GM21576 (cell line): ENCODE data around the gene CHRNA7.
"Not testable (repeated sequence)": the region's sequence is repeated elsewhere in the genome, so short reads cannot be mapped to it uniquely, and the experiment has no call there.

Experiments
- ATAC-seq: cut with Tn5 transposase; IDR thresholded peaks from one replicate; pipeline ENCODE4 v1.9.1; 2021; ENCODE audit warnings: mild to moderate bottlenecking, moderate library complexity; ENCODE audit not compliant: unreplicated experiment

CHRNA7 gene

DNA sequence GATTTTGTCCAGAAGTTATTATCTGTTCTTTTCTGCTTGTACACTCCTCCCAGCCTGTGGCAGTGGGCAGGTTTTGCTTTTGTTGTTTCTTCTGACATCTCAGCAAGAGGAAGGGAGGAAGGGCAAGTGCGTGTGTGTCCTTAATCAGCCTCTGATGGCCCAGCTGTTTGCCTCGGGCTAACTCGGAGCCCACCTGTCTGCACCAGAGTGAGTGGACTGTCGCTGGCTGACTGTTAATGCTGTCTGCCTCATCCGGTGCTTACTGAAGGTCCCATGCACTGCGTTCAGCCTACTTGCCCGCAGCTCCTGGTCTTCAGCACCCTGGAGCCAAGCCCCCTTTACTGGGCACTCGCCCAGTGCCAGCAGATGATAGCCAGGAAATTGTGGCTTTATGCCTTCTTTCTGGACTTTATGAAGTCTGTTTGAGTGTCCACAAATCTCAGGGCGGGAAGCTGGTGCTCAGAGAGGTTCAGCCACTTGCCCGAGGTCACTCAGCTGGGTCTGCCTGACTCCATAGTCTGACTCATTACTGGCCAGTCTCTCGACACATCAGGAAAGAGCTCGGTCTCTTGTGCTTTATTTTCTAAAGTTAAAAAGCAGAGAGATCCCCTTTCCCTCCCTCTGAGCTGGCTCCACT lies 89.5 kb downstream of the CHRNA7 start:
- no peak for ATAC-seq

DNA sequence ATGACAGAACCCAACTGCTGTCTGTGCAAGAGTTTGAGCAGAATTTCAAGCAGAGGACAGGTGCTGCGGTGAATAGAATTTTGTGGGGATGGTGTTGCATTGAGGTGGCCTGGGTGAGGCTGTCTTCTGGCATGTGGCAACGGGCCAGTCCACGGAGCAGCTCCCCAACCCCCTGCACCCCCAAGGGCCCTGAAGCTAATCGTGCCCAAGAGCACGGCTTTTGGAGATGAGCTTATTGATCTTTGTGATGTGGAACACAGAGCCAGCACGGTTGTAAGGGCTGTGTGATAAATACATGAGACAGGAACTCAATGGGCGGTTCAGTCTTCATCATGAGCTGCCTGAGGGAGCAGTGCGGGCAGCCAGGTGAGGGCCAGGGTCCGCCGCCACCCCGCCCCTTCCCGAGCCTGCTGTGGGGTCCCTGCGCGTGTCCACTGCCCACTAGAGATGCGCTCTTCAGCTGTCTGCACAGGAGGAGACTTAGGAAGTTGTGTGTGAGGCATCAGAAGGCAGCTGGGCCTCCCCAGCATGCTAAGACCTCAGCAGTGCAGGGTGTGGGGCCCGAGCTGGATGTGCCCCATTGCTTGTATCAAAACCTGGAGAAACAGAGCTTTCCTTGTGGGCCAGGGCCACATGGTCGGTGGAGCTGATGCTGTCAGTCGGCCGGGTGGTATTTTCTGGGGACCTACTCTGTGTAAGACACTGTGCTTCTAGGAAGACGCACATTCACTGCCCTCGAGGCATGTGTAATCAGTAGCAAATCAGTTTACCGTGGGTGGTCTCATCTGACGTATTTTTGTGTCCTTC lies 90.5 kb downstream of the CHRNA7 start:
- ATAC-seq, result no peak

- no peak for ATAC-seq
These were observed 91.0 kb downstream of the CHRNA7 start for GRCh38 chr15:32121384-32121695.

DNA sequence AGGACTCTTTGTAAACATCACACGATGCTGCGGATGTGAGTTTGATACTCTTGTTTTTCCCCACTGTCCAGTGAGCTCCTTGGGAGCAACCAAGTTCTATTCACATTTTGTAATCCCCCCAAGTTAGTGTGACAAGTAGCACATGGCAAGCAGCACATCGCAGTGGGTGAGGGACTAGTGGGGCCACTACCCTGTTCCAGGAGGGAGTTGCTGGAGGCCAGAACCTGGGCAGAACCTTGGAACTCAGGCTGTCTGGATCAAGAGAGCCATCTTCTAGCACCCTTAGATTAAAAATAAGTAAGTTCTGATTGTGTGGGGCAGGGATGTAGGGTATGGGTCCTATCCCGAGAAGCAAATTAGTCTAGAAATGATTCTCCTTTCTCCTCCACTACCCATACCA lies 91.7 kb downstream of the CHRNA7 start:
- no peak for ATAC-seq

DNA sequence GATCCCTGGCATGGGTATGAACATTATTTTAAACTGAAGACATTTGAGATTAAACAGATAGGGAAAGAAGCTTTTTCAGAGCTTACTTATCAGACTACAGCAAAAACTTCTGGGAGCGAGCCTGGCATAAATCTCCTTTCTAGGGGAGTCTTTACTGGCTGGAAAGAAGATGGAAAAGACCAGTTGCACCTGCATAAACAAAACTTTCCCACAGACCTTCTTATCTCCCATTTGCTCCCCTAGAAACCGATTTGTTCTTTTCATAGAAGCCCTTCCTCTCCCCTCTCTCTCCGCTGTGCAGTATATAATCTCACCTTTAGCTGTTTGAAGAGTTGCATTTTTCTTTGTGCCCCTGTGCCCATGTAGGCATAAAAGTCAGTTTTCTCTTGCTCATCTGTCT lies 93.2 kb downstream of the CHRNA7 start:
- ATAC-seq, result no peak

DNA sequence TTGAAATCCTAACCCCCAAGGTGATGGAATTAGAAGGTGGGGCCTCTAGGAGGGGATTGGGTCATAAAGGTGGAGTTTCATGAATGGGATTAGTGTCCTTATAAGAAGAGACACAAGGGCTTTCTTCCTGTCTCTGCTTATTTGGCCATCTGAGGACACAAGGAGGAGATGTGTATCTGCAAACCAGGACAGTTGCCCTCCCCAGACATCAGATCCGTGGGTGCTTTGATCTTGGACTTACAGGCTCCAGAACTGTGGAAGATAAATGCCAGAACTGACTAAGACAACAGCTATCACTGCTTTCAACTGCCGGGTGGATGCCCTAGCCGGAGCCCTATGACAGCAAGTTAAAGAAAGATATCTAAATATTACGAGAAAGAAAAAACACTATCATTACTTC lies 94.4 kb downstream of the CHRNA7 start:
- ATAC-seq, result no peak

DNA sequence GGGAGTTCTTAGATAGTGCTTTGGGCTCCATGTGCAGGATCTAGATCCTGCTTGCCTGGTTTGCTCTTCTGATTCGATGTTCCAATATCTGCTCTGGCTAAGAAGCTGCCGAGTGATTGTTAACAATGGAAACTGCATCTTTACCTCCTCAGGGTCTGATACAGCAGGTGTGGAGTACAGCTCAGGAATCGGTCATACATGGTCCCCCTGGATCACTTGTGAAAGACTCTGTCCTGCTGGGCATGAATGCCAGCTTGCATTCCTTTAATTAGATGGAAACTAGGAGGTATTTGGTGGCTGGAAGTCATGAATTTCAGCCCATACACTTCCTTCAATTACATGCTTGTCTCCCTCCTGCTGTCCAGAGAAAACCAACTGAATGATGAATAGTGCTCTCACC lies 95.3 kb downstream of the CHRNA7 start:
- ATAC-seq, result no peak

DNA sequence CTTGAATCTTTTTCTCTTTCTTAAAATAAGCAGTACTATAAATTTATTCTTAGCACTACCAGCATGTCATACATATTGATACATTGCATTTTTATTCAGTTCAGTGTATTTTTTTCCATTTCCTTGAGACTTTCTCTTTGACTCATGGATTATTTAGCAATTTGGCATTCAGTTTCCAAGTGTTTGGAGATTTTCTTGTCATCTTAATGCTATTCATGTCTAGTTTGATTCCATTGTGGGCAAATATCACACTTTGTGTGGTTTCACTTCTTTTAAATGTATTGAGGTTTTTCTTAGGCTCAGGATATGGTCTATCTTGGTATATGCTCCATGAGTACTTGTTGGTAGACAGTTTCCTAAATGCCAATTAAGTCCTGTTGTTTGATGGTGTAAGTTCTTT lies 99.5 kb downstream of the CHRNA7 start:
- no peak for ATAC-seq

DNA sequence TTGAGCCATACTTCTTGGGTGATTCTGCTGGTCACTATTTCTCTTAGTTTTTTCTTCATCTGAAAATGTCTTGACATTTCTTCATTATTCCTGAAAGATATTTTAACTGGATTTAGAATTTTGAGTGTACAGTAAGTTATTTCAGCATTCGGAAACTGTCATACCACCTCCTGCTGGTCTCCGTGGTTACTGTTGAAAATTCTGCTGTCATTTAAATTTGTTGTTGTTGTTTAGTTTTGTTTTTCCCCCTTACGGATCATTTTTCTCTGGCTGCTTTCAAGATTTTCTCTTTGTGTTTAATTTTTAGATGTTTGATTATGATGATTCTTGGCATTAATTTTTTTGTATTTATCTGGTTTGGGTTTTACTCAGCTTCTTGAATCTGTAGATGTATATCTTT lies 100.5 kb downstream of the CHRNA7 start:
- no peak for ATAC-seq

DNA sequence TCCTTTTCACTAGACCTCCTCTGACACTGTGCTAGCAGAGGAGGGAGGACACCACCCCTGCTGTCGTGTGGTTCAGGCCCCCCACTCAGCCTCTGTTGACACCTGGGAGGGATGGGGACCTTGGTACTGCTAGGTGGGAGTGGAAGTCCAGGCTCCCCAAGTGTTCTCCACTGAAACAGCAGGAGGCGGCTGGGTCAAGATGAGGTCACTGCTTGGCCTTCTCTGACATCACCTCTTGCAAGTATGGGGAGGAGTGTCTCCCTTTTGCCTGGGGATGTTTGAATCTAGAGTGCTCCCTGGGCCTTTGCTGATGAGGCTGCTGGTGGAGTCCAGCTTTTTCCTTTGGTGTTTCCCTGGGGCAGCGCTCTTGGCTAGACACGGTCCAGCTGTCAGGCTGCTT lies 101.5 kb downstream of the CHRNA7 start:
- ATAC-seq, result no peak

DNA sequence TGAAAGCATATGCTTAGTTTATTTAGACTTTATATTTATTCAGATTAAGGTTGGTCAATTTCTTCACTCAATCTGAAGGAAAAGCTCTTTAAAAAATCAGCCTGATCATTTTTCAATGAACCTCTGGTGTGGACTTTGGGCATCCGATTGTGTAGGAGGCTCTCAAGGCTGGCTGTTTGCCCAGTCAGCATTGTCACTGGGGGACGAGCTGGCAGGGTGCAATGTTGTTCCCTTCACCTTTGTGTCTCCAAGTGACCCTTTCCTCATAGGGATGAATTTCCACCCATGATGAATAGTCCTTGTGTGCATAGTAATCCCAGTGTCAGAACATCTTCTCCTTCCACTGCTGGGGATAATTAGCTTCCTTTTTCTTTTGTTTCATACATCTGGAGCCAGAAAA lies 102.5 kb downstream of the CHRNA7 start:
- ATAC-seq, result no peak

DNA sequence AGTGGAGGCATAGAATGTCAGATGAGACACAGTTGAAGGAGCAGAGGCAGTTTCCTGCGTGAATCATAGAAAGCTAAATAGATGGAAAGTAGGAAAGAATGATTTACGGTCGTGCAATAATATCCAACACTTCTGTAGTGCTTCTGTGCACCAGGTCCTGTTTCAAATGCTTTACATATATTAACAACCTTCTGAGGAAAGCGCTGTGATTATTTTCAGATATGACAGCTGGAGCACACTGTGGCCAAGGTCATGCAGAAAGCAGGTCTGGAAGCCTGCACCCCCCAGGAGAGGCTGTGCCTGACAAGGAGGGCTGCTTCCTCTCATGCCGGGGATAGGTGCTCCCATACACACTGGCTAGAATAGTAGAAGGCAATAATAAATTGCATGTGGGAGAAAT lies 104.5 kb downstream of the CHRNA7 start:
- ATAC-seq, result no peak

DNA sequence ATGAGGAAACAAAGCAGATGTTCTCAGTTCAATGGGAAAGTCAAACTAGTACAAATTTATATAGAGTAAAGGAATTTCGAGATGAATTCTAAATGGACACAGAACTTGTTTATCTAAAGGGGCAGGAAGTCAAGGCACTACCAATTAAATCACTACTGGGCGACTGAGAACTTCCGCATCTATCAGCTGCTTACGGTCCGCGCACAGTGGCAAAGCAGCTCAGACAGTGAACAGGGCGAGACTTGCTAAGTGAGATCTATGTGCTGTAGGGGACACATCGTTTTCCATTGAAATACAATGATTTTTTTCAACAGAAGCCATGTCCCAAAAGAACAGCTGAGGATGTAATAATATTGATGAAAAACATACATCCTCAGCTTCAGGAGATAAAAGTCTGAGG lies 105.0 kb downstream of the CHRNA7 start:
- ATAC-seq, result no peak

- not testable (repeated sequence) for ATAC-seq
These were observed 115.2 kb downstream of the CHRNA7 start for GRCh38 chr15:32145512-32145911.

DNA sequence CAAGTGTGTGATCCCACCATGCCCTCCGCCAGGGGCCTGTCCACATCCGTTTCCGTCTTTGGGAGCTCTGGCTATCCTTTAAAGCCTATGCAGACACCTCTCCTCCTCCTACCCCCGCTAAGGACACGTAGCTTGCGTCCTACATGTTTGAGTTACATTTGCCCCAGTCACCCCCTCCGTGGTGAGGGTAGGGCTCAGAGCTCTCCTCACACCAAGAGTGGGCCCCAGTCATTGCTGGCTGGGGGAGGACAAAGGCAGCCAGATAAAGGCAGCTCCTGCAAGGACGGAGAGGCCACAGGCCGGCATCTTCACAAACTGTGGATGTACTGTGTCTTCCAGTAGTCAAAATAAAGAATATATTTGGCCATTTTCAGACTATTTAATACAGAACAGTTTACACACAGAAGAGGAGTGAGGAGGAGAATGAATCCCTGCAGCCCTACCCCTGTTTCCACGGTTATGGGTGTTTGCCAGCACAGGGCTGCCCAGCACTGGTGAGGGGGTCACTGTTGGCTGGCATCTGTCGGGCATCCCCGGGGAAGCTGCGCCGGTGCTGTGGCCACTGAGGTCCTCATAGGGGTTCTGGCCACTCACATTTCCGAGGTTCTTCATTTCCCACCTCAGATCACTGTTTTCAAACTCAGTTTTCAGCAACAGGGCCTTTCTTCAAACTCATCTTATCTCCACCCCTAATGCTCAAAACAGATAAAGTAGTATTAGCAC lies 118.7 kb downstream of the CHRNA7 start:
- no peak for ATAC-seq

- no peak for ATAC-seq
These were observed 122.3 kb downstream of the CHRNA7 start for GRCh38 chr15:32152574-32152973.

DNA sequence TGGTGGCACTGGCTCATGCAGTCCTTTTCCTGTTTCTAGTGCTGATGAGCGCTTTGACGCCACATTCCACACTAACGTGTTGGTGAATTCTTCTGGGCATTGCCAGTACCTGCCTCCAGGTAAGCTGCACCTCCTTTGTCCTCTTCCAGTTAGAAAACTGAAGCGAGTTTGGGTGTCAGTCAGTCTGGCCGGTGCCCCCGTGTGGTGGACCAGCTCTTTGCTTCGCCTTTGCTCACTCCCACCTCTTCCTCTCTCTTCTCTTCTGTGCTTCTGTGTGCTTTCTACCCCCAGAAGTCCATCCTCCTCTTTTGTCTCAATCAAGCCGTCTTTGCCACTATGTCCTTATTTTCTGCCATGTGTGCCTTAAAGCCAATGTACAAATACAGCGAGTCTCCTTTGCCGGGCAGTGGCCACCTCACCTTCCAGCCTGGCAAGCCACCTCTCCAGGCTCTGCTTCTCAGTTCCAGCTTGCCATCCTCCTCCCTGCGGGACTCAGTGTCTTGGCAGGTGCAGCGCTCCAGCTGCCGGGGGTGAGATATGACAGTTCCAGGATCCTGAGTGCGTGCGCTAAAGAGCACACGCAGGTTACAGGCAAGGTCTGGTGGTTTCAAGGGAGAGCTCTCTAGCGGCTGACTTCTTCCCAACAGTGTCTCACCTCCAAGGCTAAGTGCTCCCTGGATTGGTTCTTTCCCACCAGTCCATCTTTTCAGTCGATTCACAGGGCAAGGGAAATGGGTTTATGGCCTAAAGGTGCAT lies 123.7 kb downstream of the CHRNA7 start:
- ATAC-seq, result not testable (repeated sequence)

DNA sequence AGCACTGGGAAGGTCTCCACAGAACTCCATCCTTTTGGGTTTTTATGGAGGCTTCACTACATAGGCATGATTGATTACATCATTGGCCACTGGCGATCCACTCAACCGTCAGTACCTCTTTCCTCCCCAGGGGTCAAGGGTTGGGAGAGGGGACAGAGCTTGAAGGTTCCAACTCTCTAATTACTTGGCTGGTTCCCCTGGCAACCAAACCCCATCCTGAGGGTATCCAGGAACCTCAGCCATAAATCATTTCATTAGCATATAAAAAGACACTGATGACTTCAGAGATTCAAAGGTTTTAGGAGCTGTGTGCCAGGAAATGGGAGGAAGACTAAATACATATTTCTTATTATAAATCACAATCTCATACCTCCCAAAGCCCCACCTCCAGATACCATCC lies 131.8 kb downstream of the CHRNA7 start:
- ATAC-seq, result not testable (repeated sequence)

- ATAC-seq, result not testable (repeated sequence)
These were observed 133.8 kb downstream of the CHRNA7 start for GRCh38 chr15:32164065-32164464.

GRCh38 chr15:32164747-32165146 lies 134.4 kb downstream of the CHRNA7 start:
- ATAC-seq, result not testable (repeated sequence)

- not testable (repeated sequence) for ATAC-seq
These were observed 135.5 kb downstream of the CHRNA7 start for GRCh38 chr15:32165775-32166174.
